ENCODE measurements around the gene SYTL3.

The SYTL3 gene

DNA sequence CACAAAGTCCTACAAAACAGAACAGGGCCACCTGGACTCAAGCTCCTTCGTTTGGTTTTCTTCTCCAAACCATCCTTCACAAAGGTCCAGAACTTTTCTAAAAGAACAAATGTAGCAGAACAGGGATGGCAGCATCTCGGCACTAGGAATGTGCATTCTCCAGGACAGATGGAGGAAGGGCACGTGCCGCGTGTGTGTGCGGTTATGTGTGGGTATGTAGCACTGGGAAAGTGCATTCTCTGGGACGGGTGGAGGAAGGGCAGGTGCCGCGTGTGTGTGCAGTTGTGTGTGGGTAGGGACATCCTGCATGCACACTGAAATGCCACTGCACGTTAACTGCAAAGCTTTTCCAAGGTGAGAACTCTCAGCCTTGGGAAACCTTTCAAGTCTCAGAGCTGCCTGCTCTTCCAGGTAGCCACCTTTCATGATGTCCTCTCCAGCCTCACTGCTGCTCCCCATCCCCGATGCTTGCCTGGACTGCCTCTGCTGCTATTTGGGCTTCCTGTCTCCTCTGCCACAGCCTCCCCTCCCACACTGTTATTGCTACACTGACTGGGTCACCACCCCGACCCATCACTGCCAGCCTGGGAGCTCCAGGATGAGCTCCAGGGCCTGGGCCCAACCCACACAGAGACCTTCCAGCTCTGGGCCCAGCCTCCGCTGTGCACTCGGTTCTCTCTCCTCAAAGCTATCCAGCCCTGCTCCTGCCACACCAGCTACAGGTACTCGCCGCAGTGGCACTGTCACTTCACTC lies 121.7 kb downstream of the SYTL3 start:
- Mint-ChIP-seq H3K4me1 (ENCODE audit: low read depth) (peaks cover 16% of the 10 kb centered on the region), H3K4me3 (no peak overlapping the region), H3K27me3 (no peaks in the 10 kb centered on the region), H3K9me3 (no peaks in the 10 kb centered on the region), H3K27ac (no peak overlapping the region), H3K36me3 (ENCODE audit: low read depth) (peaks cover 99% of the 10 kb centered on the region)
- intact Hi-C loops (cut with micrococcal nuclease) = no loop called here

DNA sequence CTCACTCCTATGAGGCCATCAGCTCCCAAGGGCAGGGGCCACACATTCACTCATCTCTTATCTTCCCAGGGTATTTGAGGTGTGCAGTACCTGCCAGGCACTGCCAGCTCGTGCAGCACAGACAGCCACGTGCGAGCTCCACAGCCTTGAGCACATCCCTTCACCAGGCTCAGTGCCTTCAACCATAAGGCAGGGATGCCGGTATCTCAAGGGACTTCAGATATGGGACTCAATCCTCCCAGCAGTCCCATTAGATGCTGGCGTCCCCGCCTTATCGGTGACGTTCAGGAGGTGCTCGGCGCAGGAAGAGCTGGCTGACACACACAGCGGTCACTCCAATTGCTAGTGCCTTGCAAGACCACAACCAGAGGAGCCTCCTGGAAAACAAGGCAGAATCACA lies 122.3 kb downstream of the SYTL3 start:
- Mint-ChIP-seq H3K9me3 (no peaks in the 10 kb centered on the region), H3K4me1 (ENCODE audit: low read depth) (peaks cover 16% of the 10 kb centered on the region), H3K36me3 (ENCODE audit: low read depth) (peaks cover 99% of the 10 kb centered on the region), H3K27ac (no peak overlapping the region), H3K4me3 (no peak overlapping the region), H3K27me3 (no peaks in the 10 kb centered on the region)
- intact Hi-C loops (cut with micrococcal nuclease) = no loop called here

DNA sequence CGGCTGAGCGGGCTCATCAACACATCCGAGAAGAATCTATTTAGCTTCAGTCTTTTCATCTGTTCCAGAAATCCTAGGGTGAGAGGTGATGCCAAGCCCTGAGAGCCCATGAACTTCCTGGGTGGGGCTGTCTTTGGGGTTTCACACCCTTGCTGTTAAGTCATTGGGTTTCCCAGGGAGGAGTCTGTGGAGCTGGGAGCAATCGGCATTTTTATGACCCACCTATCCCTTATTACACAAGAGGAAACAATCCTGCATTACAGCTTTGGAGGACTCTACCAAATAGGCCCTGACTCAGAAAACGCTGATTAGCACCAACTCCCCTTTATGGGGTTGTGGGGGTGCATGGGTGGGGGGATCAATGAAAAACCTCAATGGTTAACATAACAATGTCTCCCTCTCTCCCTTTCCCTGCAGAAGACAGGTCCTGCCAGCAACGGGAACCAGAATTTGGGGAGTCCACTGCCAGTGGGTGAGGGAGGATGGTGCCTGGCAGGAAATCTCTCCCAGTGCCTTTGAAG lies 123.1 kb downstream of the SYTL3 start:
- Mint-ChIP-seq H3K27ac (no peak overlapping the region), H3K4me1 (ENCODE audit: low read depth) (peaks cover 16% of the 10 kb centered on the region), H3K27me3 (no peaks in the 10 kb centered on the region), H3K9me3 (no peaks in the 10 kb centered on the region), H3K36me3 (ENCODE audit: low read depth) (peaks cover 99% of the 10 kb centered on the region), H3K4me3 (no peak overlapping the region)
- intact Hi-C loops (cut with micrococcal nuclease) = no loop called here

DNA sequence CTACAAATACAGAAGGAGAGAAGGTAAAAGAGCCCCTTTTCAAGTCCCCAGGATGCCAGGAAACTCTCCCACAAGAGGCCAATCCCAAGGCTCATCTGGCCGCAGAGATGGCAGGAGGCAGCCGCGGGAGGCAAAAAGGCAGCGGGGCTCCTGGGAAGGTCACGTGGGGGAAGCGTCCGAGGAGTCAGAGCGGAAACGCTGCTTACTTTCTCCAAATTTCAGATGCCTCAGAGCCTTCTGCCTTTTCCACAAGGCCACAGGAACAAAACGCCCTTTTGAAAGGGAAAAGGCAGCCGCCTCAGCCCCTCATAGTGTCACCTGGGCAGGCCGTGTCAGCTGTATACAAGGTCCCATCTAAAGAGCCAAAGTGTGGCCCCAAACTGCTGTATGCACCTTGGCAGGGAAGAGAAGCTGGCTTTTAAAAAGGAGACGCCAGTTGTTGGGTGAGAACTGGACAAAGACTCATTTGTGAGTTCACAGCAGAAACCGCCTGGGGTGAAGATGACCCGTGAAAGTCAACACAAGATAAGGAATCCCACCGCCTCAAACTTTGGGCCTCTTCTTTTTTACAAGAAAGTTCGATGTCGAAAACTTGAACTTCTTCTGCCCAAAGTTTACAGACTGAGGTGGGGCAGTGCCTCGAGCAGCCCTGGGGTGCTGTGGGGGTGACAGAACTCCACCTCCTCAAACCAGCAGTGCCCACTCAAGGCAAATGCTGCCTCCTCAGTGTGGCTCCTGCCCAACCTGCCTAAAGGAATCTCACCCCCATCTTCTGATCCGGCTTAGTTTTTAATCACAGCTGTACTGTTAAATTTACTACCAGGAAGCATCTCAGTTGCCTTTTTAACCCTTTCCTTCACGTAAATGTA lies 124.0 kb downstream of the SYTL3 start:
- Mint-ChIP-seq H3K9me3 (no peaks in the 10 kb centered on the region), H3K4me3 (no peak overlapping the region)
- intact Hi-C loops (cut with micrococcal nuclease) = no loop called here

DNA sequence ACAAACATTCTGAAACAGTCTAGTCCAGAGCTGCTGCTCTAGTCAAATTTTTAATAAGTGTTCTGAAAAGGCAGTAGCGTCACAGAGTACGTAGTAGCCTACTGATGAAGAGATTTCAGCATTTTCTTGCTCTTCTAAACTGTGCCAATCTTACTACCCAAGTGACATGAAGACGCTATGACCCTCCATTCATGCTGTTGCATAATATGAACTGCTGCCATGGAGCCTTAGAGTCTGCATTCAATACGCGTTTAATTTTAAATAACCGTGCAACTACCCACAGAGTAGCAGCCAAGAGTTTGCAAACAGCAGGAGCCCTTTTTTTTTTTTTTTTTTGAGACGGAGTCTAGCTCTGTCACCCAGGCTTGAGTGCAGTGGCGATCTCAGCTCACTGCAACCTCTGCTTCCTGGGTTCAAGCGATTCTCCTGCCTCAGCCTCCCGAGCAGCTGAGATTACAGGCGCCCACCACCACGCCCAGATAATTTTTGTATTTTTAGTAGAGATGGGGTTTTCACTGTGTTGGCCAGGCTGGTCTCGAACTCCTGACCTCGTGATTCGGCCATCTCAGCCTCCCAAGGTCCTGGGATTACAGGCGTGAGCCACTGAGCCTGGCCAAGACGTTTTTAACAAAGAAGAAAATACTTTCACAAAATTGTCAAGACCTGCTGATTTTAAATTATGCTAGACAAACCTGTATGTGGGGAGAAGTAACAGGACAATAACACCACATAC lies 125.0 kb downstream of the SYTL3 start:
- Mint-ChIP-seq H3K9me3 (no peaks in the 10 kb centered on the region), H3K36me3 (ENCODE audit: low read depth) (peaks cover 95% of the 10 kb centered on the region), H3K27me3 (no peaks in the 10 kb centered on the region), H3K4me1 (ENCODE audit: low read depth) (peaks cover 16% of the 10 kb centered on the region), H3K4me3 (no peak overlapping the region), H3K27ac (no peak overlapping the region)
- intact Hi-C loops (cut with micrococcal nuclease) = no loop called here

More for the DNA sequence above, 124.0 kb downstream of the SYTL3 start:
- H3K27ac Mint-ChIP-seq = no peak overlapping the region
- peaks cover 99% of the 10 kb centered on the region for H3K36me3 Mint-ChIP-seq (ENCODE audit: low read depth)
- no peaks in the 10 kb centered on the region for H3K27me3 Mint-ChIP-seq
- peaks cover 16% of the 10 kb centered on the region for H3K4me1 Mint-ChIP-seq (ENCODE audit: low read depth)

DNA sequence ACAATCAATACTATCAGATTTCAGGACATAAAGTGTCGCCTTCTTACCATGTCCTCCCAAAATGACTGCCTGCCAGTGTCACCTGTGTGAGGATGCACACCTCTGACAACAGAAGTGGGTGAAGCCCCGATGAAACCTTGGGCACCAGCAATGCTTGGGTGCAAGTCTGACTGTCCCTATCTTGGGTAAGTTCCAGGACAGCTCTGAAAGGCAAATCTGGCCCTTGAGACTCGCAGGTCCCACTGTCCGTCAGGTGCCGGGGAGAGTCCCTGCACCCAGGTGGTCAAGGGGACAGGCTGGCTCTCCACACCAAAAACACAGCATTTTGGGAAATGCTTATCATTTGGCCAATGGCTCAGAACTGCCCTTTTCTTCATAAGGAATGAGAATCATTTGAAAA lies 126.0 kb downstream of the SYTL3 start:
- H3K4me3 Mint-ChIP-seq = no peak overlapping the region
- no peaks in the 10 kb centered on the region for H3K27me3 Mint-ChIP-seq
- no peak overlapping the region for H3K27ac Mint-ChIP-seq
- H3K4me1 Mint-ChIP-seq (ENCODE audit: low read depth) = peaks cover 12% of the 10 kb centered on the region
- H3K9me3 Mint-ChIP-seq = no peaks in the 10 kb centered on the region
- peaks cover 95% of the 10 kb centered on the region for H3K36me3 Mint-ChIP-seq (ENCODE audit: low read depth)
- intact Hi-C loops (cut with micrococcal nuclease) = no loop called here

DNA sequence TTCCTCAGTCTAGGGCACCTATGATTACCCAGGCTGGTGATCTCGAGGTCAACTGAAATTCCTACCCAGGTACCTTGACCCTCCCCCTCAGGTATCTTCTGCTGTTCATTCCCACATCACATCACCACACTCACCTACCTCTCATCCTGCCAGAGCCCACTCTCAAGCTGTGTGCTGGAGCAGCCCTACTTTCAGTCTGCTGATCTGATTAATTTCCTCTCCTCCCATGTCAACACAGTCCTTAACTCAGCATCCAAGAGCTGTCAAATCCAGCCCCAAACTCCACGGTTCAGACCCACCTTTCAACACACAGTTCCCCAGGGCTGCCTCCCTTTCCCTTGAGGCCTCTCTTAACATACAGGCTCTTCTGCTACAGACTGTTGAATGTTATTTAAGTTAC lies 126.9 kb downstream of the SYTL3 start:
- Mint-ChIP-seq H3K4me1 (ENCODE audit: low read depth) (peaks cover 6% of the 10 kb centered on the region), H3K27ac (no peak overlapping the region), H3K4me3 (no peak overlapping the region), H3K27me3 (no peaks in the 10 kb centered on the region), H3K9me3 (no peaks in the 10 kb centered on the region), H3K36me3 (ENCODE audit: low read depth) (peaks cover 95% of the 10 kb centered on the region)
- intact Hi-C loops (cut with micrococcal nuclease) = no loop called here

DNA sequence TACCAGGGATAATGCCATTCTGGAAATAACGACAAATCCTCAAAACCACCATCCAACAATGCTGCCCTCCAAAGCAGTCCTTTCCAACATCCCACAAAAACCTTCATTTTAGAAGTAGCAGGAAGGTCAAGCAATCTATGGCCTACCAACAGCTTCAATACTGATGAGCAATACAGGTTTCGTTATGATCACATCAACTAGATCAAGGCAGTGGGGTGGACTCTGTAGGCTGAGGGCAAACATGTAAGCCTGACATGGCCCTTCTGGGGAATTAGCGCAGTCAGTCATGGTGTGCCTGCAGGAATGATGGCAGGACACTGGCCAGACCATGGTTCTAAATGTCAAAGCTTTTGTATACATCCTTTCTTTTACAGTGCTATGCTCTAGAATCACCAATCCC lies 127.7 kb downstream of the SYTL3 start:
- intact Hi-C loops (cut with micrococcal nuclease) = no loop called here
- no peak overlapping the region for H3K4me3 Mint-ChIP-seq
- H3K27ac Mint-ChIP-seq = no peak overlapping the region
- no peaks in the 10 kb centered on the region for H3K27me3 Mint-ChIP-seq
- H3K4me1 Mint-ChIP-seq (ENCODE audit: low read depth) = peaks cover 6% of the 10 kb centered on the region
- peaks cover 95% of the 10 kb centered on the region for H3K36me3 Mint-ChIP-seq (ENCODE audit: low read depth)
- no peaks in the 10 kb centered on the region for H3K9me3 Mint-ChIP-seq

DNA sequence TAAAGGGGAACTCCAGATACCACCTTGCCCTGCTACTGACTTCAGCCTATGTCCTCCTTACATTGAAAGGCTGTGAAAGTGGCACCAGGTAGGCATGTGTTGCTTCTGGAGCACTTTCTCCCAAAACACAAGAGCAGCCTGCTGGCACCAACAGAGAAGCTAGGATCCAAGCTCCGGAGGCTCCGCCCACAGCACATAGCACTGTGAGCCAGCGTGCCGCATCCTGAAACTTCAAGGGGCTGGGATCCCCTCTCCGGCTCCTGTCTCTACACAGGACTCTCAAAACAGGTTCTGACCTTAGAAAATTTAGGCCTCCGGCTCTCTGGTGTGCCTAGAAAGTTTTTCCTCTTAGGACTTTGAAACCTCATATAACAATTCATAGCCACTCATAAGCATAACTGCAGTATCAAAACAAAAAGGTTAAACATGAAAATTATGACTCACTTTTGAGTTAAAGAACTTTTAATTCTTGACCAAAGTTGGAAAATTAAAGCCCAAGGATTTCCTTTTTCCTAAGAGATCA lies 128.2 kb downstream of the SYTL3 start:
- H3K4me3 Mint-ChIP-seq = no peak overlapping the region
- peaks cover 5% of the 10 kb centered on the region for H3K4me1 Mint-ChIP-seq (ENCODE audit: low read depth)
- no peaks in the 10 kb centered on the region for H3K9me3 Mint-ChIP-seq
- H3K27me3 Mint-ChIP-seq = no peaks in the 10 kb centered on the region
- peaks cover 96% of the 10 kb centered on the region for H3K36me3 Mint-ChIP-seq (ENCODE audit: low read depth)
- intact Hi-C loops (cut with micrococcal nuclease) = no loop called here
- no peak overlapping the region for H3K27ac Mint-ChIP-seq

DNA sequence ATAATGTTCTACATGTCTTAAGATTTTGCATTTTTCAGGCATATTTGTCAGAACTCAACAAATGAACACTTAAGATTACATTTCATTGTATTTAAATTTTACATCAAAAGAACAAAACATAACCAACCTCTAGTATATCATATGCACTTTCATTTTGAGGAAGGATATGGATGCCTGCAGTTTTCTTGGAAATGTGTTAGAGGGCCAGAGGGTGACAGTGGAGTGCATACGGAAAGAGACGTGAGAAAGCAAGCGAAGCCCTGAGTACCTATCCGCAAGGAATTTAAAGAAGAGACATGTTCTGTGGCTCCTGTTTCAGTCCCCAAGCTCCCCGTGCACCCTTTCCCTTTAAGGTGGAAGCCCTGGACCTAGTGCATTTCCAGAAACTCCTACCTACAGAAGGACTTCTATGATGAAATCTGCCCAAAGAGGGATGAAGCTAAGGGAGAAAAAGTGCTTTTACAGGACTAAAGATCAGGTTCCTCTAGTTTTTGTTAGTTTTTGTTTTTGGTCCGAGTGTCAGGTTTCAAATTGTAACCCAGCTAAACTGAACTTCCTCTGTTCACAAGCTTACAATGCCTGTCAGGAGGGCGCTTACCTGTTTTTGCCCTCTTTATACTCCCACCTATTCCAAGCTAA lies 130.5 kb downstream of the SYTL3 start:
- no peaks in the 10 kb centered on the region for H3K9me3 Mint-ChIP-seq
- intact Hi-C loops (cut with micrococcal nuclease) = no loop called here
- no peaks in the 10 kb centered on the region for H3K27me3 Mint-ChIP-seq
- H3K36me3 Mint-ChIP-seq (ENCODE audit: low read depth) = peaks cover 96% of the 10 kb centered on the region
- H3K27ac Mint-ChIP-seq = no peak overlapping the region
- H3K4me3 Mint-ChIP-seq = no peak overlapping the region
- no peaks in the 10 kb centered on the region for H3K4me1 Mint-ChIP-seq (ENCODE audit: low read depth)

DNA sequence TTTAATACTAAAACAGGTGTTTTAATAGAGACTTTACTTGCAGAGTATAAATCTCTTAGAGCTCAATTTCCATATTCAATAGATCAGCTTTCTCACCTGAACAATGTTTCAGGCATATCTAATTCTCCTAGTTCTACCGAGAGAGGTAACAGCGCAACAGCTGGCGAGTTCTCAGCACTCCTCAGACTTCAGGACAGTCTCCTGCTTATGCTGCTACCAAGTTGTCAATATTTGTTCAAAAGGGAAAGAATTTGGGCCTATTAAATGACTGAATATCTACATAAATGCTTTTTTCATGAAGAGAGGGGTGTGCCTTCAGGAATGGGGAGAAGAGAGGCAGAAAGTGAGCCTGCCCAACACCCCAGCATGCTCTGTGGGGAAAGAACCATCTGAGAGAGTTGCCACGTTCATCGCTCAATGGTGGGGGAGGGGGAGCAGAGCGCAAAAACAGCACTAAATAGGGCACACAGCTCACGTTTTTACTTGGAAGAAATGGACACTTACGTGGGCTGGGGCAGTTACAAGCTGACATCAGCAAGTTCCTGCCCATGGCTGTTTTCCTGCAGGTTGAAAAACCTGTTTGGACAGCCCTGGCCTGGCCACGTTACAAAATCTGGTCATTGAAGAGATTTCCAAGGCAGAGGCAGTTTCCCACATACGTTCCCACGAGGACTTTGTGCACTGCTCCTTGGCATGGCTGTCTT lies 131.3 kb downstream of the SYTL3 start:
- H3K9me3 Mint-ChIP-seq = no peaks in the 10 kb centered on the region
- intact Hi-C loops (cut with micrococcal nuclease) = no loop called here
- H3K4me3 Mint-ChIP-seq = no peak overlapping the region
- peak overlapping the region; percentile 4 for H3K27ac Mint-ChIP-seq
- peaks cover 96% of the 10 kb centered on the region for H3K36me3 Mint-ChIP-seq (ENCODE audit: low read depth)
- H3K27me3 Mint-ChIP-seq = no peaks in the 10 kb centered on the region
- H3K4me1 Mint-ChIP-seq (ENCODE audit: low read depth) = no peaks in the 10 kb centered on the region

DNA sequence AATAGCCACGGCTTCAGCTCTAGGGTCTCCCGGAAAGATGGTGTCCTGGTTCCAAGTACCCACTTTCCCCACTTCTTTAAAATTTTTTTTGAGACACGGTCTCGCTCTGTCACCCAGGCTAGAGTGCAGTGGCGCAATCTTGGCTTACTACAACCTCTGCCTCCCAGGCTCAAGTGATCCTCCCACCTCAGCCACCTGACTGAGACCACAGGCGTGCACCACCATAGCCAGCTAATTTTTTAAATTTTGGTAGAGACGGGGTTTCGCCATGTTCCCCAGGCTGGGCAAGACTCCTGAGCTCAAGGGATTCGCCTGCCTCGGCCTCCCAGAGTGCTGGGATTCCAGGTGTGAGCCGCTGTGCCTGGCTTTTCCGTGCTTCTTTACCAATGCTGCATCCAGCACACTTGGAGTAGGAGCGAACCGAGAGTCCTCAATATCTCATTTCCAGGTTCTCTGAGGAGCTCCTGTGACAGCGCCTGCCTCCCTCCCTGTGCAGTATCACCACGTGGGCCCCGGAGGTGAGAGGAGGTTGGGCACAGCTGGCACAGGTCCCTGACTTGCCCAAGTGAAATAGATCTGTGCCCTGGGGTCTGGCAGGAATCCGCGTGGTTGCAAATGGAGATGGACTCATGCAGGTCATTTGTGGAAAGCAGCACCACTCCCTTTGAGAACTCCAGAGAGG lies 132.0 kb downstream of the SYTL3 start:
- H3K9me3 Mint-ChIP-seq = no peaks in the 10 kb centered on the region
- no peaks in the 10 kb centered on the region for H3K4me1 Mint-ChIP-seq (ENCODE audit: low read depth)
- no peak overlapping the region for H3K4me3 Mint-ChIP-seq
- intact Hi-C loops (cut with micrococcal nuclease) = no loop called here
- H3K27ac Mint-ChIP-seq = peak overlapping the region; percentile 4
- H3K36me3 Mint-ChIP-seq (ENCODE audit: low read depth) = peaks cover 96% of the 10 kb centered on the region
- no peaks in the 10 kb centered on the region for H3K27me3 Mint-ChIP-seq
